Activated T-helper 9 cell treated with anti-CD3 and anti-CD28 coated beads, Interleukin-2, amount 50 U/mL, for 16 hours (primary cell): ENCODE results near the gene SLC25A39.
"Not testable (repeated sequence)": the region's sequence is repeated elsewhere in the genome, so short reads cannot be mapped to it uniquely, and the experiment has no call there.

Experiments used
- DNase-seq: peaks from one replicate; pipeline ENCODE4 v3.0.0-alpha.2; 2020; ENCODE audit warnings: low read depth

The SLC25A39 gene

DNA sequence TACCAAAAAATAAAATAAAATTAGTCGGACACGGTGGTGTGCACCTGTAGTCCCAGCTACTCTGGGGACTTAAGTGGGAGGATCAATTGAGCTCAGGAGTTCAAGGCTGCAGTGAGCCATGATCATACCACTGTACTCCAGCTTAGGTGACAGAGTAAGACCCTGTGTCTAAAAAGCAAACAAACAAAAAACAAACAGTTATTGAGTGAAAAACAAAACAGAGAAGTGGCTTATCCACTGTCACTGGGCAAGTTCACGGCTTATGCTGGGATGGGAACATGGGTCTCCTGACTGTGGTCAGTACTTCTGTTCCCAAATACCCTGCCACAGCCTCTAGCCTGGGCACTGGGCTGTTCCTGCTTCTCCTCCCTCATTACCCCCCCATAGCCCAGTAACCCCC lies 10.9 kb upstream of the SLC25A39 start:
- DNase-seq, result no peak

DNA sequence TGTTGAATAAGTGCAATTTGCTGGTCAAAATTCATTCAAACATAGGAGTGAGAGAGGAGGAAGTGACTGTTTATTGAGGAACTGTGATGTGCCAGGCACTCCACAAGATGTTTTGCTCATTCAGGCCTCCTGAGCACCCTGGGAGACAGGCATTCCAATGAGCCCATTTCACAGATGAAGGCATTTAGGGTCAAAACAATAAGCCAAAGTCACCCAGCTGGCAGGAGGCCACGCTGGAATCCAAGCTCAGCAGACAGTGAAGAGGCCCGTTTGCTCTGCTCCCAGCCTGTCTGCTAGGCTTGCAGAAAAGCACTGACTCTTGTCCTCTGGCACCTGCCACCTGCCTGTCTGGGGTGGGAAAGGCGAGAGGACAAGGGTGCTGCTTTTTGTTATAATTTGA lies 10.1 kb upstream of the SLC25A39 start:
- DNase-seq, result no peak

DNA sequence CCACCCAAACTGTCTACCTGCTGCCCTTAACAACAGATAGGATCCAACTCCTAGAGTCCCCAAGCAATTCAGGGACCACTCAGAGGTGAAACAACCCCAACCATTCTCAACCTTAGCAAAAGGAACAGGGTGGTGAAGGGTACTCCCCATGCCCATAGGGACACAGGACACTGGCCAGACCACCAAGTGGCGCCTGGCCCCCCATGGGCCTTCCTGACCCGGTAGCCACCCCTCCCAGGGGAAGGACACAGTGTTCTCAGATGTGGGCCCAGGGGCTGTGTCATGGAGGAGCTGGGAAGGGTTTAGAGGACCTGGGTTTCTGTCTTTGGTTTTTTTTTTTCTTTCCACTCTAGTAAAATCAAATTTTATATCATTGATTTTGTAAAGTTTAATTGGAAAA lies 9.7 kb upstream of the SLC25A39 start:
- DNase-seq, result no peak

DNA sequence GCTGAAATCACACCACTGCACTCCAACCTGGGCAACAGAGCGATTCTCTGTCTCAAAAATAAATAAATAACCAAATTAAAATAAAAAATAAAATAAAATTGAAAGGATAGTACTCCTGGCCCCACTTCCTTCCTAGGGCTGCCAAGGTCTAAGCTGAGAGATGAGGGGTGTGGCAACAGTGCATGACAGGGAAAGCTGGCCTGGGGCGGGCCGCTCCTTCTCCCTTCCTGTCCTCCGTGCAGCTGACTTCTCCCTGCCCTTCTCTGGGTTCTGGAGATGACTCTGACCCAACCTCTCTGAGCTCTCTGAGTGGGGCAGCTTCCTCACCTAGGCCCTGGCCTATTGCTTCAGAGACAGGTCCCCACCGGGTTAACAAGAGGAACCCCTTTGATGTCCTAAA lies 8.7 kb upstream of the SLC25A39 start:
- no peak for DNase-seq

DNA sequence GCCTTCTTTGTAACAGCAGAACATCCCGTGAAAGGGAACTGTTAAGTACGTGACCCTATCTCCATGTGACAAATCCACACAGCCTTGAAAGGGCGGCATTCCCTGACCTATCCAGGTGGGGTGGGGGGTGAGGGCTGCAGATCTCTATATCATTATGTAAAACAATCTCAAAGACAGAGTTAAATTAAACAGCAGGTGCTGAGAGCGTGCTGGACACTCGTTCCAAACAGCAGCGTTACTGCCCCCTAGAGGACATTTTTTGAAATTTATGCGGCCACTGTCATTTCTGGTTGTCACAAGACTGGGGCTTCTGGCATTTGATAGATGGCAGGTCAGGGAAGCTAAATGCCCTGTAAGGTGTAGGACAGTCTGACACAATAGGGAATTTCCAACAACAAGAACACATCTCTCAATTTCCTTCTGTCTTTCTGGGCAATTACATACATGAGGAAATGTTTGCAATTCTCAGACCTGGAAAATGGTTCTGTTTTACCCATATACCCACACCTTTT lies 6.7 kb upstream of the SLC25A39 start:
- peak; percentile 40 for DNase-seq

DNA sequence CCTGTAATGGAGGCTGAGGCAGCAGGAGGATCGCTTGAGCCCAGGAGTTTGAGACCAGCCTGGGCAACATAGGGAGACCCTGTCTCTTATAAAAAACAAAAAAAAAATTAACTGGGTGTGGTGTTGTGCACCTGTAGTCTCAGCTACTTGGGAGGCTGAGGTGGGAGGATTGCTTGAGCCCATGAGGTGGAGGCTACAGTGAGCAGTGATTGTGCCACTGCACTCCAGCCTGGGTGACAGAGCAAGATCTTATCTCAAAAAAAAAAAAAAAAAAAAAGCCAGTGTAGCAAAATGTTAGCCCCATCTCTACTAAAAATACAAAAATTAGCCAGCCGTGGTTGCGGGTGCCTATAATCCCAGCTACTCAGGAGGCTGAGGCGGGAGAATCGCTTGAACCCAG lies 5.6 kb upstream of the SLC25A39 start:
- DNase-seq, result not testable (repeated sequence)

DNA sequence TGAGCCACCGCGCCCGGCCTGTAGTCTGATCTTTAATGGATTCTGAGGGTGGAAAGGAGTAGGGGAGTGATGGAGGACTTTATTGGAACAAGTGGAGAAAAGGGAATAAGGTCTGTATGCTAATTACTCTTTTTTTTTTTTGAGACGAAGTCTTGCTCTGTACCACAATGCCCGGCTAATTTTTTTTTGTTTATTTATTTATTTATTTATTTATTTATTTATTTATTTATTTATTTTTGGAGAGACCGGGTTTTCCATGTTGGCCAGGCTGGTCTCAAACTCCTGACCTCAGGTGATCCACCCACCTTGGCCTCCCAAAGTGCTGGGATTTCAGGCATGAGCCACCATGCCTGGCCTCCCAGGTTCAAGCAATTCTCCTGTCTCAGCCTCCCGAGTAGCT lies 4.9 kb upstream of the SLC25A39 start:
- not testable (repeated sequence) for DNase-seq

DNA sequence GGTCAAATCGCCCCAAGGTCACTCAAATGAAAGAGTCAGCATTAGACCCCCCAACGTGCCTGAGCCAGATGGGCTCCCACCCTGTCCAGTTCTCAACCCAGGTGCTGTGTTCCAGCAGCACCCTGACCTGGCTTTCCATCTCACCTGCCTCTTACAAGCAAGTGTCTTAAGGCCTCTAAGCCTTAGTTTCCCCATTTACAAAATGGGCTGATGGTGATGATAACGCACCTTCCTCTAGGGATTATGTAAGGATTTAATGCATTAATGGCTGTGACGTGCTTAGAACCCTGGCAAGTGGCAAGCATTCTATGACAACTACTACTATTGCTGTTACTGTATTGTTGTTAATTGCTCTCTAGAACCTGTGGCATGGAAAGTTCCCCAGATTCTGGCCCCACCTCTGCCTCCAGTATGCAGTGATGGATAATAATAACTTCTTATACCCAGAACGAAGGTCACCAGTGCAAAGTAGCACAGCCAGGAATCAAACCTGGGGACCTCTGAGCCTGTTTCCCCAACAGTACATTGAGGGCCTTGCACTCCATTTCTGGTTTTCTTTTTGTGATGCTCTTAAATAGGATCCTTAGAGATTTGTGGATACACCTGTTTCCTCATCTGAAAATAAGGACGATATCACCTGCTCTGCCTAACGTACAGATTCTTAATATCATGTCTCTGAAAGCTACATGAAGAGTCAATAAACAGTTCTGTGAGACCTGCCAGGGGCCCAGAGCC lies 3.3 kb upstream of the SLC25A39 start:
- DNase-seq, result no peak

DNA sequence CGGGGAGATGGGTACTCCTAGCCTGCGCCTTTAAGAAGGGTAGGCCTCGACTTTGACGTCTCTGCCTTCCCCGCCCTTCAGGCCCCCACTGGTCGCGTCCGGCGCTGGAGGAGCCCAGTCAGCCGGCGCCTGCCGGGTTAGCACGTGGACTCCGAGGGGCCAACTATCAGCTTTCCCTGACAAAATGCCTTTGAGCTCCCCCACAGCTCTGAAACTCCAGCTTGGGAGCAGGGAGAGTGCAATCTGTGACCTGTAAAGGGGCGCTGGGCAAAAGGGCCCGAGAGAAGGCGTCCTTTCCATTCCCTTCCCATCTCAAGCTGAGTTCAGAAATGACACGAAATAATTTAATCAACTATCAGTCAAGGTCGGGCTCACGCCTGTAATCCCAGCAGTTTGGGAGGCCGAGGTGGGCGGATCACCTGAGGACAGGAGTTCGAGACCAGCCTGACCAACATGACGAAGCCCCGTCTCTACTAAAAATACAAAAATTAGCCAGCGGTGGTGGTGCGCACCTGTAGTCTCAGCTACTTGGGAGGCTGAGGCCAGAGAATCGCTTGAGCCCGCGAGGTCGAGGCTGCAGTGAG lies 2.3 kb upstream of the SLC25A39 start:
- DNase-seq, result peak; percentile 90

DNA sequence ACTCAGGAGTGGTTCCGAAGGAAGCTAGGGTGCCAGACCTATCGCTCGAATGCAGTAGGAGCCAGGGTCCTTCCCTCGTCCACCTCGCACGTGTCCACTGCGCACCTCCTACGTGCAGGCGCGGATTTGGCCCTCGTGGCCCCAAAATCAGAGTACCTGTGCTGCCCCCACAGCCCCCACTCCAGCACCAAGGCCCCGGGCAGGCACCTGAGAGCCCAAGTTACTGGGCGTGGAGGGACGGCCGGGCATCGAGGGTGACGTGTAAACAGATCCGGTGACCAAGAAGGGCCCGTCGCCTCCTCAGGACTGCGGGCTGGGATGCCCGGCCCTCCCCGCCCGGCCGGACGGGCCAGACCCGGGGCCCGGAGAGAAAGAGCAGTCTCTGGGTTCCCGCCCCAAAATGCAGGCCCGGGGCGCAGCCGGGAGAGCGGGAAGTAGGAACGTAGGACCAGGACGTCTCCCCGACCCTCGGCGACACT lies 492 bp downstream of the SLC25A39 start:
- DNase-seq, result no peak

DNA sequence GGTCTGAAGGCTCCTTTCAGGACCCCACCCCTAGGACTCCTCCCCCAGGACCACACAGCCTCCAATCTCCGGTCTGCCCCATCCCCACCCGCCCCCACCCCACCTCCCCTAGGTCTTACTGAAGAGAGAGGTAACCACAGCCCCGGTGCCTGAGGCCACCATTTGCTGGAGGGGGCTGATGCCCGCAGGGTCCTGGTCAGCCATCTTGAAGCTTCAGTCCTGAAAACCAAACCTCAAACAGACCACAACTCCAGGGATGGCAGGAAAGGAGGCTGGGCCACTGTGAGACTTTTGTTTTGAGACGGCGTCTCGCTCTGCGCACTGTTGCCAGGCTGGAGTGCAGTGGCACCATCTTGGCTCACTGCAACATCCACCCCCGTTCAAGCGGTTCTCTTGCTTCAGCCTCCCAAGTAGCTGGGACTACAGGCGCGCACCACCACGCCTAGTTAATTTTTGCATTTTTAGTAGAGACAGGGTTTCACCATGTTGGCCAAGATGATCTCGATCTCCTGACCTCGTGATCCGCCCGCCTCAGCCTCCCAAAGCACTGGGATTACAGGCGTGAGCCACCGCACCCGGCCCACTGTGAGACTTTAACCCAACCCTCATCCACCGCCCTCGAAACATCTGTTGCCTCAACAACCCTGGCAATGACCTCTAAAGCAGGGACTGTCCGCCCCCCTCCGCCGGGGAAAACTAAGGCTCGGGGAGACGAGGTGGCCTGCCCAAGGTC lies 1.1 kb downstream of the SLC25A39 start:
- DNase-seq, result no peak

DNA sequence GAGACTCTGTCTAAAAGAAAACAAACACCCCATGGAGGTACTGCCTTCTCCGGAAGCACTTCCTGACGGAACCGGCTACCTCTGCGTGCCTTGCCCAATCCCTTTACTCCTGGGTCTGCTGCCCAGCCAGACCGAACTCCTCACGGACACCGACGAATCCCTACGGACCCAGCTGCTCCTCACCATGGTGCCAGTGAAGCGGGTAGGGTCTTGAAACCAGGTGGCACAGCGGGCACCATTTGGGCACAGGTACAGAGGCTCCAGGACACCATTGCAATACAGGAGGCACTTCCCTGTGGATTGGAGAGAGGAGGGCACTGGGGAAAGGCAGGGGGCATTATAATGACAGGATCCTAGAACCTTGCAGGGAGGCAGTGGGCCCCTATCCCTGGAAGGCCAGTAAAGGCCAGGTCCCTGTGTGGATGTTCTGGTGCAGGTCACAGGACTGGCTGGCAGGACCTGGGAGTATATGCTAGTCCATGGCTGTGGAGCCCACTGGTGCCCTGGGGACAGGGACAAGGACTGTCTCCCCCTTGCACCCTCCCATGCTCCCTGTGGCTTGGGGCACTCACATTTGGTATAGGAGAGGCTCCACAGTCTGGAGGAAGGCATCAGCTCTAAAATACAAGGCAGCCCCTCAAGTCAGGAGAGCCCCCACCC lies 2.3 kb downstream of the SLC25A39 start:
- no peak for DNase-seq

DNA sequence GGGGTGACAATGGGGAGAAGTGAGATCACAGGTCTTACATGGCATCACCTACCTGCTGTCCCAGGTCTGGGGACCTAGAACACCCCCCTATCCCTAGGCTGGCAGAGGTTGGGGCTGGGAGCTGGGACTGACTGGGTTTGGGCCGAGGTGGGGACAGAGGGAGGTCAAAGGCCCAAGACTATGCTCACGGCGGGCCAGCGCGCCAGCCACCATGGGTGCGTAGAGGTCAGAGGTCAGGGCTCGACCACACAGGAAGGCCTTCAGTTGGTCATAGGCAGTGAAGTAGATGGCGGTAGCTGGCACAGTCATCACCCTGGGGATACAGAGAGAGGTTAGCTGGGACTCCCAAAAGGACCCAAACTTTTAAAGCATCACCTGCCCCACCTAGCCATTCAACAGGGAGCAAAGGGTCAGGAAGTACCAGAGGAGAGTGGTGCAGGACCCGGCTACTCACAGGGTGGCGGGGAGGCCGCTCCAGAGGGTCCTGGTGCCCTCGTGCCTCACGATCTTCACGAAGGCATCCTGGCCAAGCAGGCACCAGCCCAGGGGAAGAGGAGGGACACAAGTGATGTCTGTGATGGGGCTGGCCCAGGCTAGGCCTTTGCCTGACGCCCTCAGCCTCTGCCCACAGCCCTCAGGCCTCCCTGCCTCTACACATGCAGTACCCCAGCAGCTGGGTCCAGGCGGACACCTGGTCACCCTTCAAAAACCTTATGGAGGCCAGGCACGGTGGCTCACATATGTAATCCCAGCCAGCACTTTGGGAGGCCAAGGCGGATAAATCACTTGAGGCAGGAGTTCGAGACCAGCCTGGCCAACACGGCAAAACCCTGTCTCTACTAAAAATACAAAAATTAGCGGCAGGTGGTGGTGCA lies 3.1 kb downstream of the SLC25A39 start:
- no peak for DNase-seq

DNA sequence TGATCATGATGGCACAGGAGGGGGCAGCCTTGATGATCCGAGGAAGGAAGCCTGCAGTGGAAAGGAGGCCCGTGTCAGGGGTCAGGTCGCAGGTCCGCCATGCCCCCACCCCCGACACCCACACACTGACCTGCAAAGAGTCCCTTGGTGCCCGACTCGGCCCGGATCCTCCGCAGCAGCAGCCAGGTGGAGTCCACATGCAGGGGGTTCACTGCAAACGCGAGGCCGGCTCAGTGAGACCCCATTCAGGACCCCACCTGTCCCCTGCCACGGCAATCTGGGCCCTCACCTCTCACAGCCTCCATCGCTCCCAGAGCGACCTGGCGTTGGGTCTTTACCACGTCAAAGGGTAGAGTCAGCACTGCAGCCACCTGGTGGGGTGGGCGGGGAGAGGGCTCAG lies 4.6 kb downstream of the SLC25A39 start:
- no peak for DNase-seq

DNA sequence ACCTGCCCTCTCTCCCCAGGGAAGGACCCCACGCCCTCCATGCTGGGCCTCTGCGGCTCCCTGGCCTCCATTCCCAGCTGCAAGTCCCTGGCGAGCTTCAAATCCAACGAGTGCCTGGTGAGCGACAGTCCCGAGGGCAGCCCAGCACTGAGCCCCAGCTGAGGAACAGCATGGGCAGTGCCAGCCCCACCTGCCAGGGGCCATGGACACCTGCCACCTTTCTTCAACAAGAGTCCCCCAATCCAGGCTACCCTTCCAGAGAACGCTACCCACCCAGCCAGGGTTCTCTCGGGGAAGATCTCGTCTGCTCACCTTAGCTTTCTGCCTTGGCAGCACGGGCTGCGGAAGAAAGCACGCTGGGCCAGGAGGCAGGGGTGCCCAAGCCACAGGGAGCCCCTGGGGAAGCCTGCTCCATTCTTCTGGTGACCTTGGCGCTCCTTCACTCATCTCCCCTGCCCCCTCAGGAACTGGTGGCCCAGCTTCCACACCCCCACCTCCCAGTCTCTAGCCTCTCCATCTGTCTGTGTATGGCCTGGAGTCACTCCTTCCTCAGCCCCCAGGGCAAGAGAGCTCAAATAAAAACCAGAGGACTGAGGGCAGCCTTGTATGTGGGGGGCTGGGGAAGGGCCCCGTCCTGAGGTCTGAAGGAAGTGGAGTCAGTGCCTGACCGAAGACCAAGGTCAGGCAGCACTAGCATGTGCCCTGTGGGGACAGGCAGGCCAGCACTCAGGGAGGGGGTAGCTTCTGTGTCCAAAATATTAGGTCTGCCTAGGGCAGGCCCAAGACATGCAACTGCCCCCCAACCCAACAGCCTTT lies 6.3 kb downstream of the SLC25A39 start:
- no peak for DNase-seq

DNA sequence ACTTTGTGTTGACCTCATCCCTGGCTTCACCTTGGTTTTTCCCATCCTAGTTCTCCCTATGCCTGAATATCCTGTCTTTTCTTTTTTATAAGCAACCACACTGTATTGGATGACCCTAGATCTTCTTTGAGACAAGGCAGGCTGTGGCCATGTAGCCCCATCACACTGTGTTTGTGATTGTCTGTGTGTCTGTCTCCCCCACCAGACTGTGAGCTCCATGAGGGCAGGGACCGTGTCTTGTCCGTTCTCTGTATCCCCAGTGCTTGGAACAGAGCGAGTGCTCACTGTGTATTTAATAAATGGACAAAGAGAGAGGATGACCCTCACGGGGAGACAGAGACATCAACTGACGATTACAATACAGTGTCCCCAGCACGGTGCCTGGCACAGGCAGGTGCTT lies 7.1 kb downstream of the SLC25A39 start:
- no peak for DNase-seq

DNA sequence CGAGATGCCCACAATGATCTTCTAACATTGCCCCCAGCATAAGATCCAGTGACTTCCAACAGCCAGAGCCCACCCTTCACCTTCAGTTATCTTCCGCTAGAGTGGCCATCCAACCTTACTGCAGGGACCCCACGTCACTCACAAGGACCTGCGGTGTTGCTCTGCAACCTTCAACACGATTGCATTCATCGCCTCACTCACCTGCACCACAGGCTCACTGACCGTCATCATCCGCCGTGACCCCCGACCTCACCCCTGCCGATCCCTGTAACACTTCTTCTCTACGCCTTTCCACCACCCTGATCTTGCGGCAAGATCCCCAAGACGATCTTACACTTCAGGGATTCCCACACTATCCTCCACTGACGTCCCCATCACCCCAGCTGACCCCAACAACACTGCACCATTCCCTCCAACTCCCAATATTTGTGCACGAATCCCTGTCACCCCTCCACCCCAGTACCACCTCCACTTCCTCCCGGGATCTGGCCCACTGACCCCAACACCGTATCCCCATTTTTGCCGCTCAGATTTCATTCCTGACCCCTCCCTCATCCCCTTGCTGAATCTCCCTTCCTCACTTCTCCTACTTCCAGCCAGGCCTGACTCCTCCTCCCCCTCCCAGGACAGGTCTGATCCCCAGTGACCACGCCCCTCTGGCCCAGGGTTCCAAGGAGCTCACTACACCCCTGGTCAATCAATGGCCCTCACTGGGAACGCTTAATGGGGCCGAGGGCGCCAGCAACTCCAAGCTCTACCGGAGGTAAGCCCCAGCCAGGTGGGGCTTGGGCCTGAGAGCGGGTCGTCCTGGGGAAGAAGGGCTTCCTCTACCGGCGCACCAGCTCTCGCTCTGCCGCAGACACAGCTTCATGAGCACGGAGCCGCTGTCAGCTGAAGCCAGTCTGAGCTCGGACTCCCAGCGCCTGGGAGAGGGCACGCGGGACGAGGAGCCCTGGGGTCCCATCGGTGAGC lies 8.6 kb downstream of the SLC25A39 start:
- no peak for DNase-seq

DNA sequence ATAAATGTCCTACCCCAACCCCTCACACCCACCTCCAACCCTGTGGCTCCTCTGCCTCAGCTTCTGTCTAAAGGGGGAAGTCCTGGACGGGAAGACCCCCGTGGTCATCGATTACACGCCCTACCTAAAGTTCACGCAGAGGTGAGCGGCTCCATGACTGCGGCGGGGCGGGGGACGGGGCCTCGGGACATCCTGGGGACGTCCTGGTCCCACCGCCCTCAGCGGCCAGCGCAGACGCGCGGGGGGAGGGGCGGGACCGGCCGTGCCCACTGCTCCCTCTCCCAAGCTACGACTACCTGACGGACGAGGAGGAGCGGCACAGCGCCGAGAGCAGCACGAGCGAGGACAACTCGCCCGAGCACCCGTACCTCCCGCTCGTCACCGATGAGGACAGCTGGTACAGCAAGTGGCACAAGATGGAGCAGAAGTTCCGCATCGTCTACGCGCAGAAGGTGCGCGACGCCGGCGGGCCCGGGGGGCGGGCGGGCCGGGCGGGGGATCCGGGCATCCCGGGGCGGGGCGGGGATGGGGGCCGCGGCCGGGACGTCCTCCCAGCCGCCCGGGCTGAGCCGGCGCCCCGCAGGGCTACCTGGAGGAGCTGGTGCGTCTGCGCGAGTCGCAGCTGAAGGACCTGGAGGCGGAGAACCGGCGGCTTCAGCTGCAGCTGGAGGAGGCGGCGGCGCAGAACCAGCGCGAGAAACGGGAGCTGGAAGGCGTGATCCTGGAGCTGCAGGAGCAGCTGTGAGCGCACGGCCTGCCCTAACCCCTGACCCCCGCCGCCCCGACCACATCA lies 9.6 kb downstream of the SLC25A39 start:
- no peak for DNase-seq

DNA sequence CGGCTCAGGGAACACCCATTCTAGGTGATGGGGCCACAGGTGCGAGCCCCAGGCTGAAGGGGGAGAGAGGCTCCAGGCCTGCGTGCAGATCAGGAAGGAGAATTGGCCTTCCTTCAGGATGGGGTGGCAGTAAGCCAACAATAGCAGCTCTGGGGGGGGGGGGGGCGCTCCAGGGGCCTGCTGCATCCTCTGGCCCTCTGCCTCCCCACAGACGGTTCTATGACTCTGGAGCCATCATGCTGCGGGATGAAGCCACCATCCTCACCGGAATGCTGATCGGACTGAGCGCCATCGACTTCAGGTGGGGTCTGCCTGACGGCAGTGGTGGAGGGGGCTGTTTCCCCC lies 10.1 kb downstream of the SLC25A39 start:
- no peak for DNase-seq
